GM19328 (cell line): Measurements from ENCODE around the gene ADGRG6.
"Not testable (repeated sequence)": the region's sequence is repeated elsewhere in the genome, so short reads cannot be mapped to it uniquely, and the experiment has no call there.

Experiments used
- ATAC-seq: cut with Tn5 transposase; IDR thresholded peaks from one replicate; pipeline ENCODE4 v1.9.1; 2021; ENCODE audit warnings: mild to moderate bottlenecking, moderate library complexity; ENCODE audit not compliant: unreplicated experiment

The ADGRG6 gene

GRCh38 chr6:142404751-142405150 lies 102.9 kb downstream of the ADGRG6 start:
- ATAC-seq: no peak

DNA sequence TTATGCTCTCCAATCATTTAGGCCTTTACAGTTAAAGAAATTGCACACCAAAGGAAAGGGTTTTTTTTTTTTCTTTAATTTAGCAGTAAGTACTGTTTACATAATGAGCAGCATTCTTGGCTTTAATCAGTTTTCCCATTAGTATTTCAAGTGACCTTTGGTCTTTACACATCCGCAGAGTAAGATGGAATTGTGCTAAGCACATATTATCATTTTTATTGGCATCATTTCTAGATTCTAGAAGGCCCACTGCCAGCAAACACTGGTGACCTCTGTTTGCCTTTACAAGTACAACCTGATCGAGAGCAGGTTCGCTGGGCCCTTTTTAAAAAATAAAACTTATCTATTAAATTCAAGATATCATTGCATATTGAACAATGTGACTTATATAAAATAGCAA lies 104.3 kb downstream of the ADGRG6 start:
- ATAC-seq: no peak

GRCh38 chr6:142407685-142408273 lies 106.0 kb downstream of the ADGRG6 start:
- no peak for ATAC-seq

GRCh38 chr6:142408409-142408808 lies 106.6 kb downstream of the ADGRG6 start:
- ATAC-seq: no peak

DNA sequence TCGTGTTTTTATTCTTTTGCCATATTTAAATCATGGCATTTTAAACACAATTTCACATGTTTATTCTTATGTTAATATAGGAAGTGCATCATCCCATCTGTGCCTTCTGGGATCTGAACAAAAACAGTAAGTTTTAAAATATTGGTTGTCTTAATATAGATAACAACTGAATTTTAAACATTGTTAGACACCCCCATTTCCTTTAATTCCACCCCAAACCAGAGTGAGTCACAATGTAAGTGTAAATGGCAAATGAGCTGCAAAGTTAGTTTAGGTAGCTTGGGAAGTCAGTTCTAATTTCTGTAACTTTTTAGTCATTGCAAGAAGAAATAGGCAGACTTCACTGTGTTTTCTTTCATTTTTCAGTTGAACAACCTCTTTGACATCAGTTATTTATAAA lies 108.0 kb downstream of the ADGRG6 start:
- no peak for ATAC-seq

DNA sequence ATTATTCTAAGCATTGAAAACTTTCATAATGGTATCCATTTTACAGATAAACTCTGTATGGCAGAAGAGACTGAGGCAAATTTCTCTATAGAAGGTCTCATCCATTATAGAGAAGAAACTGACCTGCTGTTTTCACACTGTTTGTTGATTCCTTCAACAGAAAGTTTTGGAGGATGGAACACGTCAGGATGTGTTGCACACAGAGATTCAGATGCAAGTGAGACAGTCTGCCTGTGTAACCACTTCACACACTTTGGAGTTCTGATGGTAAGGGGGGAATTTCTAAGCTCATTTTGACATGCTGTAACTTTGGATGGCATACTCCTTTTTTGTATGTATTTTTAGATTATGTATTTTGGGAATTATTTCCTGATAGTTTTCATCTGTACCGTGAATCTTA lies 109.3 kb downstream of the ADGRG6 start:
- no peak for ATAC-seq

DNA sequence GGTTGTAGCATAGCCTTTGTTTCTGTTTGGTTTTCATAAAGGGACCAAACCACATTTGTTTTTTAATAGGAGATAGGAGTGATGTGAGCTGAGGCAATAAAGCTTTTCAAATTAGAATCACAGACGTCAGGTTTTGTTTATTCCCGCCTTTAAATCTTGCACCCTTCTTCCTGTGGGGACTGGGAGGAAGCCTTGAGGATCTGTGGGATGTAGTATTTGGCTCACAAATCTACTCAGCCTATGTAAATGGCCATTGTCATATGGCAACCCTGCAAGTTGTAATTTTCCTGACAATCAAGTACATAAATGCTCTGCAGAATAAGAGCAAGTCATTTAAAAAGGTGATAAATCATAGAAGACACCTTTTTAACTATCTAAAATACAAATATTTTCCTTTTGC lies 110.4 kb downstream of the ADGRG6 start:
- ATAC-seq: no peak

- no peak for ATAC-seq
Observed at GRCh38 chr6:142412658-142413057, 110.9 kb downstream of the ADGRG6 start.

GRCh38 chr6:142413111-142413510 lies 111.3 kb downstream of the ADGRG6 start:
- ATAC-seq: no peak

DNA sequence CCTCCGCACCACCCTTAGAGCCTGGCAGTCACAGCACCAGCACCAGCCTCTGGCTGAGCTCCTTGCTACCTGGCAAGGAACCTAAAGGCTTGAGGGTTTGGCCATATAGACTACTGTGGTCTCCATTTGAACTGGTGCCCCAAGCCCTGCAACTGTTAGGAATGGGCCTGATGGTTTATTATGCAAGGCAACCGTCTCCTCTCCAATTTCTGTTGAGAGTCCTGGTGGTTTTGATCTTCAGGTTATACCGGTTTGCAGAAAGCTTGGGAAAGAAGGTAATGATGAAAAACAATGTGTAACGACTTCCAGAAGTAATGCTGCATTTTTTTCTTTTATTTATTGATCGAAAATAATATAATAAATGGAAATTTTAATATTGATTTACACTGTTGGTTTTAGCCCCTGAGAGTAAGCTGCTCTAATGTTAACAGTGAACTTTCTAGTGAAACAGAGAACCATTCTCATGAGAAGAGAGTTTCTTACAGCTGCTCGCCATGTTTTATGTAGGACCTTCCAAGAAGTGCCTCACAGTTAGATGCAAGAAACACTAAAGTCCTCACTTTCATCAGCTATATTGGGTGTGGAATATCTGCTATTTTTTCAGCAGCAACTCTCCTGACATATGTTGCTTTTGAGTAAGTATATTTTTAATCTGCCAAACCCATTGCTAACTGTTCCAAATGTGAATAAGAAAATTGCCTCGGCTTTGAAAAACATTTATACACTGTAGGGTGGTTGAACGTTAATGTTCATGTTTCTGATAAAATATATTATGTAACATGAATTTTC lies 112.8 kb downstream of the ADGRG6 start:
- ATAC-seq: no peak

- no peak for ATAC-seq
Observed at GRCh38 chr6:142416179-142416578, 114.4 kb downstream of the ADGRG6 start.

DNA sequence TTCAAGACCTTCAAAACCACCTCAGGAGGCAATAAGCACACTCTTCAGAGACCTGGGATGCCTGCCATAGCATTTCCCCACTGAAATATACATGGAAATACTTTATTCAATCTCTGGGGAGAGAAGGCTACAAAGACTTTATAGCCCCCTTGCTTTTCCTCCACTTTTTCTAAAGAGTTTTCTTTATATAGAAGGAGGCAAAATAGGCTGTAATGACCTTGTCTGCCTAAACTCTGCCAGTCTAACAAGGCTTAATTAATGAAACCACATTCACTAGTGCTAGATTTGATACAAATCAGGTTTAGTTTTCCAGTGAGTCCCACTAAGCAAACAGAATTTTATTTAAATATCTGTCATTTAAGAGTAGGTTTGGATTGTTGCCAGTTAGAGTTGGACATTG lies 114.9 kb downstream of the ADGRG6 start:
- ATAC-seq: no peak

DNA sequence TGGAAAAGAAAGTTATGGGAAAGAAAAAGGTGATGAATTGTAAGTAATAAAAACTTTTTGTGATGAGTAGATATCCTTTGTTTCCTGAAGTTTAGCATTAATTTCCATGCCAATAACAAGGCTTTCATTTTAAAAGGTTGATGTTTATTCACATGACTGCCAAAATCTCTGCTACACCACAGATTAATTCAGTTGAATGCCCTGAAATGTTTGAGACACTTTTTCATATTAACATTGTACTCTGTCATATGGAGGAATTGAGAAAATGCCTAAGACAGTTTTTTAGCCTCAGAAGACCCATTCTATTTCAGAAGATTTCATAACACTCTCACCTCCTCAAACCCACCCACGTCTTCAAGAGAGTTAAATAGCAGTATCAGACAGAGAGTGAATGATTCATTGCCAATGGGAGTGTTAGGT lies 115.5 kb downstream of the ADGRG6 start:
- ATAC-seq: no peak

- ATAC-seq: no peak
Observed at GRCh38 chr6:142419071-142419470, 117.3 kb downstream of the ADGRG6 start.

- ATAC-seq: no peak
Observed at GRCh38 chr6:142420802-142421201, 119.0 kb downstream of the ADGRG6 start.

GRCh38 chr6:142421285-142422117 lies 119.7 kb downstream of the ADGRG6 start:
- ATAC-seq: no peak

DNA sequence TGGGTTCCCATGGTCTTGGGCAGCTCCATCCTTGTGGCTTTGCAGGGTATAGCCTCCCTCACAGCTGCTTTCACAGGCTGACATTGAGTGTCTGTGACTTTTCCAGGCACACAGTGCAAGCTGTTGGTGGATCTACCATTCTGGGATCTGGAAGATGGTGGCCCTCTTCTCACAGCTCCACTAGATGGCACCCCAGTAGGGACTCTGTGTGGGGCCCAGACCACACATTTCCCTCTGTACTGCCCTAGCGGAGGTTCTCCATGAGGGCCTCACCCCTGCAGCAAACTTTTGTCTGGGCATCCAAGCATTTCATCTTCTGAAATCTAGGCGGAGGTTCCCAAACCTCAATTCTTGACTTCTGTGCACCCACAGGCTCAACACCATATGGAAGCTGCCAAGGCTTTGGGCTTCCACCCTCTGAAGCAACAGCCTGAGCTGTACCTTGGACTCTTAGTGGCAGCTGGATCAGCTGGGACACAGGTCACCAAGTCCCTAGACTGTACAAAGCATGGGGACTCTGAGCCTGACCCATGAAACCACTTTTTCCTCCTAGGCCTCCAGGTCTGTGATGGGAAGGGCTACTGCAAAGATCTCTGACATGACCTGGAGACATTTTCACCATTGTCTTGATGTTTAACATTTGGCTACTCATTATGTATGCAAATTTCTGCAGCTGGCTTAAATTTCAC lies 124.8 kb downstream of the ADGRG6 start:
- ATAC-seq: not testable (repeated sequence)

- ATAC-seq: not testable (repeated sequence)
Observed at GRCh38 chr6:142428468-142428867, 126.7 kb downstream of the ADGRG6 start.

- ATAC-seq: no peak
Observed at GRCh38 chr6:142429195-142429594, 127.4 kb downstream of the ADGRG6 start.

GRCh38 chr6:142433419-142433818 lies 131.6 kb downstream of the ADGRG6 start:
- ATAC-seq: no peak

DNA sequence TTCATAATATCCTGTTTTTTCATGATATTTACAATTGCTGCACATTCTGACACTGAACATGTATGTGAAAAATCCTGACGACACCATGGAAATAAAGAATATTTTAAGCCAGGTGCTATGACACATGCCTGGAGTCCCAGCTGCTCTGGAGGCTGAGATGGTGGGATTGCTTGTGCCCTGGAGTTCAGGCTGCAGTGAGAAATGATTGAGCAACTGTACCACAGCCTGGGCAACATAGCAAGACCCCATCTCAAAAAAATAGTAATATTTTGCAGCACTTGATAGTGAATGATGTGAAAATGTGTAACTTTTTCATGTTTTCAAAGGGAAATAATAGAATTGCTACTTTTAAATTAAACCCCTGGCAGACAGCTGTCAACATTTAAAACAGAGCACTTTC lies 137.1 kb downstream of the ADGRG6 start:
- ATAC-seq: no peak
